Right lobe of liver (tissue), 6 donors: Measurements from ENCODE around the gene CEP19. TPM values are rescaled to one million over a fixed set of nuclear protein-coding genes. Genes with fewer than 3 reads are reported as not detected.

ENCODE experiments used
- ATAC-seq, 4 donors: fragments of 200-7000 bp; cut with Tn5 transposase; one replicate each; pipeline ENCODE4 v1.9.1; 2020; ENCODE audit warnings: mild to moderate bottlenecking in 4 of 4, moderate library complexity in 4 of 4
- DNase-seq, 3 donors: peaks; one replicate each; pipeline ENCODE4 v3.0.0-alpha.2; 2020
- H3K27ac ChIP-seq, 3 donors: fragments of 200-600 bp; one replicate each; pipeline ENCODE4 v1.8.0; 2022
- H3K27me3 ChIP-seq, 2 donors: fragments of 200-600 bp; one replicate each; pipeline ENCODE4 v1.8.0; 2022
- H3K36me3 ChIP-seq, 4 donors: fragments of 200-600 bp; sonication (generic) in 1 of 4; one replicate each; pipeline versions ENCODE4 v1.5.1 to v1.8.0; 2017 to 2022; ENCODE audit warnings: control low read depth in 1 of 4
- H3K4me1 ChIP-seq, 4 donors: fragments of 200-600 bp; sonication (generic) in 1 of 4; one replicate each; pipeline versions ENCODE4 v1.5.1 to v1.8.0; 2017 to 2022; ENCODE audit warnings: control low read depth in 1 of 4
- H3K4me3 ChIP-seq, 3 donors: fragments of 200-600 bp; one replicate each; pipeline ENCODE4 v1.8.0; 2022
- H3K9me3 ChIP-seq, 4 donors: fragments of 200-600 bp; sonication (generic) in 1 of 4; one replicate each; pipeline versions ENCODE4 v1.5.1 to v1.8.0; 2017 to 2022; ENCODE audit warnings: control low read depth in 1 of 4
- POLR2A ChIP-seq: fragments of 450-650 bp; IDR thresholded peaks from one replicate; pipeline ENCODE4 v1.6.1; 2017; ENCODE audit warnings: antibody characterized with exemption, mild to moderate bottlenecking
- WGBS: methylation state at CpG from one replicate; pipeline ENCODE4 v1.1.6; 2018; ENCODE audit warnings: low coverage, low lambda C conversion rate; ENCODE audit not compliant: insufficient coverage; ENCODE audit errors: missing lambda C conversion rate; 5-methylcytosine and 5-hydroxymethylcytosine counted together
- intact Hi-C, 2 donors: fragments of 100-400 bp; cut with DNase I; formaldehyde crosslinking; loops; one replicate each; pipeline versions ENCODE4 v1.11.2 to v1.14.1; 2022
- total RNA-seq, 6 experiments: library from RNA; depleted of rRNA in 2 of 6; stranded (reverse); fragments of >200 nt in 2 of 6; fragmentation: NEBNext Ultra II Directional in 3 of 6; extraction: Animal tissue kit (Norgen Biotek cat#: 25700) in 3 of 6; gene quantifications; one replicate each; pipeline versions ENCODE4 v1.1.0 to v1.2.4, GENCODE V29; 2016 to 2023
- TF ChIP-seq, protein P1 (sequence below), 4 donors: fragments of 200-600 bp in 3 of 4; fragments of 450-650 bp in 1 of 4; IDR thresholded peaks; one replicate each; pipeline versions ENCODE4 v1.5.1 to v1.8.0; 2016 to 2022; ENCODE audit warnings: antibody characterized with exemption in 4 of 4, mild to moderate bottlenecking in 2 of 4
- donor health status: DM: no; HTN: yes; CAD: no.
- donor health status: DM: no; HTN: no; CAD: no.
- donor health status: DM: no; HTN: no; CAD: no.
- donor health status: DM: no; HTN: yes; CAD: no.
- donor health status: DM: no; HTN: yes; CAD: no.

The CEP19 gene
- total RNA-seq, 6 experiments from 2014 or later, result 0.37 to 0.99 (median 0.51) TPM

- H3K27ac ChIP-seq, result peak overlapping the region; percentile 91 to 96 (median 91)
- WGBS, result 0% methylated on average over 30 of the region's 30 CpGs
- H3K36me3 ChIP-seq, result no peaks in the 10 kb centered on the region
- DNase-seq, result no peak
- H3K4me3 ChIP-seq, result peak overlapping the region; percentile 81 to 93 (median 92)
- no peak for TF ChIP-seq POLR2A
- TF ChIP-seq, protein P1, sequence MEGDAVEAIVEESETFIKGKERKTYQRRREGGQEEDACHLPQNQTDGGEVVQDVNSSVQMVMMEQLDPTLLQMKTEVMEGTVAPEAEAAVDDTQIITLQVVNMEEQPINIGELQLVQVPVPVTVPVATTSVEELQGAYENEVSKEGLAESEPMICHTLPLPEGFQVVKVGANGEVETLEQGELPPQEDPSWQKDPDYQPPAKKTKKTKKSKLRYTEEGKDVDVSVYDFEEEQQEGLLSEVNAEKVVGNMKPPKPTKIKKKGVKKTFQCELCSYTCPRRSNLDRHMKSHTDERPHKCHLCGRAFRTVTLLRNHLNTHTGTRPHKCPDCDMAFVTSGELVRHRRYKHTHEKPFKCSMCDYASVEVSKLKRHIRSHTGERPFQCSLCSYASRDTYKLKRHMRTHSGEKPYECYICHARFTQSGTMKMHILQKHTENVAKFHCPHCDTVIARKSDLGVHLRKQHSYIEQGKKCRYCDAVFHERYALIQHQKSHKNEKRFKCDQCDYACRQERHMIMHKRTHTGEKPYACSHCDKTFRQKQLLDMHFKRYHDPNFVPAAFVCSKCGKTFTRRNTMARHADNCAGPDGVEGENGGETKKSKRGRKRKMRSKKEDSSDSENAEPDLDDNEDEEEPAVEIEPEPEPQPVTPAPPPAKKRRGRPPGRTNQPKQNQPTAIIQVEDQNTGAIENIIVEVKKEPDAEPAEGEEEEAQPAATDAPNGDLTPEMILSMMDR (IDR thresholded peaks at IDR 0.05), result no peak
- H3K27me3 ChIP-seq, result no peaks in the 10 kb centered on the region
- H3K9me3 ChIP-seq, result no peaks in the 10 kb centered on the region
- H3K4me1 ChIP-seq, result peaks cover 0 to 13% (median 4%) of the 10 kb centered on the region in 4 donors
- ATAC-seq, result peak in 3 of 4 donors; percentile 12 to 32 (median 15)
- intact Hi-C loops, result no loop called here
Observed at GRCh38 chr3:196740481-196741248, 28.6 kb upstream of the CEP19 start.

DNA sequence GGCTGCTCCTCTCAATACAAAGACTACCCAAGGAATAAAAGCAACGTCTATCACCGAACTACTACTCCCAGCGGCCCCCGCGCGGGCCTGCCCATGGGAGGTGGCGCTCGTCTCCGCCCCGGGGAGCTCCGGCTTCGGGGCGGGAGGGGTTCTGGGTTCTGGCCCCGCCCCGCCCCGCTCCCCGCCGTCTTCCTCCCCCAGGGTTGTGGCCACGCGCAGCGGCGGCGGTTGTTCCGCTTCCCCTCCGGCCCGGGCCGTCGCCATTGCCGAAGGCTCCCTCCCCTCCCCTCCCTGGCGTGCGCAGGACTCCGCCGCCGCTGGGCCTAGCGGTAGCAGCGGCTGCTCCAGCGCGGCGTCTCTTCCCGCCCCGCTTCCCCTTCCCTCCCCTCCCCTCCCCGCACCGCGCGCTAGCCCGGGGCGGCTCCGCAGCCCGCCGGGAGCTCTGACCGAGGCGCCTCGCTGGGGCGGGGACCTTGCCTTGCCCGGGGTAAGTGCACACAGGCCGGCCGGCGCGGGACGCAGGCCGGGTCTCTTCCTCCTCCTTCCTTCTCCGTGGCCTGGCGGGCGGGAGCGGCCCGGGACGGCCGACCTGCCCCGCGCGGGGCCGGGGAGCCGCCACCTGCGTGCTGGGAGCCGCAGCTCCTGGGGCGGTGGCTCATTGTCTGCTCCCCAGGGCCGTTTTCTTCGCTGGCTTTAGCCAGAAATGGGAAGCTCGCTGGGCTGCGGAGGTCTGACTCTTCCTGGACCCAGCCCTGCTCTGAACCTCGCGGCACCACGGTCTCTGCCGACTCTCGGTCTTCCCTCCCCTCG lies 27.8 kb upstream of the CEP19 start, which contains the start of gene PAK2:
PAK2 (plus strand) TSS at position 187 of the 810 bp plus-strand sequence. CDS start 42,790 bp downstream, outside the sequence.
- Histone ChIP-seq H3K4me1 (peaks cover 0 to 13% (median 4%) of the 10 kb centered on the region in 4 donors), H3K9me3 (no peaks in the 10 kb centered on the region), H3K27ac (peak within 1 kb of the TSS; percentile 91 to 96 (median 91)), H3K27me3 (no peaks in the 10 kb centered on the region), H3K36me3 (no peaks in the 10 kb centered on the region), H3K4me3 (peak within 1 kb of the TSS; percentile 81 to 93 (median 92))
- WGBS, result 0% methylated on average over 5 of the region's 86 CpGs
- peak; percentile 96 to 97 (median 97) for DNase-seq
- TF ChIP-seq POLR2A, result peak; percentile 80
- TF ChIP-seq, protein P1 (IDR thresholded peaks at IDR 0.05), result peak in 2 of 4 donors; percentile 18 to 37
- ATAC-seq, result peak; percentile 96 to 99 (median 96)
- intact Hi-C loops, result no loop called here

- Histone ChIP-seq H3K9me3 (no peaks in the 10 kb centered on the region), H3K4me1 (peaks cover 0 to 13% (median 4%) of the 10 kb centered on the region in 4 donors), H3K27me3 (no peaks in the 10 kb centered on the region), H3K4me3 (no peak overlapping the region), H3K36me3 (no peaks in the 10 kb centered on the region), H3K27ac (no peak overlapping the region)
- 86% methylated on average over 6 of the region's 6 CpGs for WGBS
- DNase-seq (no peak), ATAC-seq (no peak)
- intact Hi-C loops, result no loop called here
- TF ChIP-seq, protein P1 (IDR thresholded peaks at IDR 0.05), result no peak
- TF ChIP-seq POLR2A, result no peak
Observed at GRCh38 chr3:196737655-196738054, 25.6 kb upstream of the CEP19 start.

DNA sequence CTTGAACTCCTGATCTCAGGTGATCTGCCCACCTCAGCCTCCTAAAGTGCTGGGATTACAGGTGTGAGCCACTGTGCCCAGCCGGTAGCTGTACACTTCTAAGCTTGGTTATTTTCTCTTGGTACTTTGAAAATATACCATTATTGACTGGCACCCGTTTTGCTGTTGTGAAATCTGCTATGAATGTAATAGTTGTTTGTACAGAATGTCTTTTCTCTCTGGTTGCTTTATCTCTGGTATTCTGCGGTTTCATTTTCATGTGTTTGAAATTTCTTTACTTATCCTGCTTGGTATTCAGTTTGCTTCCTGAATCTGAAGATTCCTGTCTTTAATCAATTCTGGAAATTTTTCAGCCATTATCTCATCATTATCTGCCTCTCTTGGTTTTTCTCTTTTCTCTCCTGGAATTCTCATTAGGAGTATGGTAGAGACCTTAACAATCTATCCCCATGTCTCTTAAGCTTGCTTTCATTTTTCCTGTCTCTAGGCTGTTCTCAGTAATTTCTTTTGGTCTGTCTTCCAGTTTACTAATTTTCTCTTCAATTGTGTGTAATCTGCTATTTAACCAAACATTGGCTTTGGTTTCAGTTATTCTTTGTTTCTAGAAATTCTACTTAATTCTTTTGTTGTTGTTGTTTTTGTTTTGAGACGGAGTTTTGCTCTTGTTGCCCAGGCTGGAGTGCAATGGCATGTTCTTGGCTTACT lies 24.8 kb upstream of the CEP19 start:
- H3K9me3 ChIP-seq, result no peaks in the 10 kb centered on the region
- no peak for ATAC-seq
- intact Hi-C loops, result no loop called here
- no peak for TF ChIP-seq POLR2A
- TF ChIP-seq, protein P1 (IDR thresholded peaks at IDR 0.05), result no peak
- WGBS, result 55% methylated on average over 4 of the region's 4 CpGs
- no peak overlapping the region for H3K27ac ChIP-seq
- H3K36me3 ChIP-seq, result no peaks in the 10 kb centered on the region
- no peak for DNase-seq
- no peaks in the 10 kb centered on the region for H3K27me3 ChIP-seq
- H3K4me3 ChIP-seq, result no peak overlapping the region
- H3K4me1 ChIP-seq, result peaks cover 0 to 7% (median 2%) of the 10 kb centered on the region in 4 donors
